ENCODE measurements around the gene IGF1.

The IGF1 gene

DNA sequence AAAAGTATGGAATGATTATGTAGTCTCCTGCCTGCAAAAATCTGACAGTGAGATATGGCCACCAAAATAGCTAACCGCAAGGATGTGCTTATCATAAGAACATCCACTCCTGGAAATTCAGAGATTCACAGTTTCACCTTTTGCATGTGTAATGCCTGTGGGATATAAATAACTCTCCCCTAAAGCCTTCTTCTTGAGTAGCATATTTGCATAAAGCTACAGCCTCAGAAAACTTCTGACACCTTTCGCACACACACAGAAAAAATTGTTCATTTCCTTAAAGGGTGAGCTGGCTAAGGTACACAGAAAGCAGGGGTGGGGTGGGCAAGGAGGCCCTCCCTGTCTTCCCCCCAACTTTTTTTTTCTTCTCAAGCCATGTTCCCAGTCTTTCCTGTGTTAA, 3.1 kb upstream of the IGF1 start:
- CTCF ChIA-PET: interaction anchor here (0.6 to 2.2 kb wide), 22 partner anchors 8 to 543 kb away, joined by 3 to 8 read pairs (median 4); no protein-coding TSS in a partner anchor
- POLR2A ChIA-PET: no interaction called here
- peaks cover 5% of the 10 kb centered on the region for H3K4me1 ChIP-seq (ENCODE audit: control insufficient read depth, insufficient read depth, low read length)
- no peak overlapping the region for H3K4me3 ChIP-seq (ENCODE audit: low read depth, low read length)
- TF ChIP-seq, protein P1, sequence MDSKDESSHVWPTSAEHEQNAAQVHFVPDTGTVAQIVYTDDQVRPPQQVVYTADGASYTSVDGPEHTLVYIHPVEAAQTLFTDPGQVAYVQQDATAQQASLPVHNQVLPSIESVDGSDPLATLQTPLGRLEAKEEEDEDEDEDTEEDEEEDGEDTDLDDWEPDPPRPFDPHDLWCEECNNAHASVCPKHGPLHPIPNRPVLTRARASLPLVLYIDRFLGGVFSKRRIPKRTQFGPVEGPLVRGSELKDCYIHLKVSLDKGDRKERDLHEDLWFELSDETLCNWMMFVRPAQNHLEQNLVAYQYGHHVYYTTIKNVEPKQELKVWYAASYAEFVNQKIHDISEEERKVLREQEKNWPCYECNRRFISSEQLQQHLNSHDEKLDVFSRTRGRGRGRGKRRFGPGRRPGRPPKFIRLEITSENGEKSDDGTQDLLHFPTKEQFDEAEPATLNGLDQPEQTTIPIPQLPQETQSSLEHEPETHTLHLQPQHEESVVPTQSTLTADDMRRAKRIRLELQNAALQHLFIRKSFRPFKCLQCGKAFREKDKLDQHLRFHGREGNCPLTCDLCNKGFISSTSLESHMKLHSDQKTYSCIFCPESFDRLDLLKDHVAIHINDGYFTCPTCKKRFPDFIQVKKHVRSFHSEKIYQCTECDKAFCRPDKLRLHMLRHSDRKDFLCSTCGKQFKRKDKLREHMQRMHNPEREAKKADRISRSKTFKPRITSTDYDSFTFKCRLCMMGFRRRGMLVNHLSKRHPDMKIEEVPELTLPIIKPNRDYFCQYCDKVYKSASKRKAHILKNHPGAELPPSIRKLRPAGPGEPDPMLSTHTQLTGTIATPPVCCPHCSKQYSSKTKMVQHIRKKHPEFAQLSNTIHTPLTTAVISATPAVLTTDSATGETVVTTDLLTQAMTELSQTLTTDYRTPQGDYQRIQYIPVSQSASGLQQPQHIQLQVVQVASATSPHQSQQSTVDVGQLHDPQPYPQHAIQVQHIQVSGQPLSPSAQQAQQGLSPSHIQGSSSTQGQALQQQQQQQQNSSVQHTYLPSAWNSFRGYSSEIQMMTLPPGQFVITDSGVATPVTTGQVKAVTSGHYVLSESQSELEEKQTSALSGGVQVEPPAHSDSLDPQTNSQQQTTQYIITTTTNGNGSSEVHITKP (tag by site-specific recombination; IDR thresholded peaks at IDR 0.05): no peak
- TF ChIP-seq ZNF510 (tag by site-specific recombination; IDR thresholded peaks at IDR 0.05; ENCODE audit: insufficient replicate concordance) (no peak), SETDB1 (IDR thresholded peaks at IDR 0.05; ENCODE audit: insufficient read length, low read length) (no peak), ZNF600 (tag by site-specific recombination; IDR thresholded peaks at IDR 0.05) (no peak), ZNF112 (tag by site-specific recombination; IDR thresholded peaks at IDR 0.05) (no peak), ZNF785 (tag by site-specific recombination; IDR thresholded peaks at IDR 0.05) (no peak)
- TF ChIP-seq, protein P2, sequence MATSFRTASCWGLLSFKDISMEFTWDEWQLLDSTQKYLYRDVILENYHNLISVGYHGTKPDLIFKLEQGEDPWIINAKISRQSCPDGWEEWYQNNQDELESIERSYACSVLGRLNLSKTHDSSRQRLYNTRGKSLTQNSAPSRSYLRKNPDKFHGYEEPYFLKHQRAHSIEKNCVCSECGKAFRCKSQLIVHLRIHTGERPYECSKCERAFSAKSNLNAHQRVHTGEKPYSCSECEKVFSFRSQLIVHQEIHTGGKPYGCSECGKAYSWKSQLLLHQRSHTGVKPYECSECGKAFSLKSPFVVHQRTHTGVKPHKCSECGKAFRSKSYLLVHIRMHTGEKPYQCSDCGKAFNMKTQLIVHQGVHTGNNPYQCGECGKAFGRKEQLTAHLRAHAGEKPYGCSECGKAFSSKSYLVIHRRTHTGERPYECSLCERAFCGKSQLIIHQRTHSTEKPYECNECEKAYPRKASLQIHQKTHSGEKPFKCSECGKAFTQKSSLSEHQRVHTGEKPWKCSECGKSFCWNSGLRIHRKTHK (tag by site-specific recombination; IDR thresholded peaks at IDR 0.05): no peak
- TF ChIP-seq, protein P3, sequence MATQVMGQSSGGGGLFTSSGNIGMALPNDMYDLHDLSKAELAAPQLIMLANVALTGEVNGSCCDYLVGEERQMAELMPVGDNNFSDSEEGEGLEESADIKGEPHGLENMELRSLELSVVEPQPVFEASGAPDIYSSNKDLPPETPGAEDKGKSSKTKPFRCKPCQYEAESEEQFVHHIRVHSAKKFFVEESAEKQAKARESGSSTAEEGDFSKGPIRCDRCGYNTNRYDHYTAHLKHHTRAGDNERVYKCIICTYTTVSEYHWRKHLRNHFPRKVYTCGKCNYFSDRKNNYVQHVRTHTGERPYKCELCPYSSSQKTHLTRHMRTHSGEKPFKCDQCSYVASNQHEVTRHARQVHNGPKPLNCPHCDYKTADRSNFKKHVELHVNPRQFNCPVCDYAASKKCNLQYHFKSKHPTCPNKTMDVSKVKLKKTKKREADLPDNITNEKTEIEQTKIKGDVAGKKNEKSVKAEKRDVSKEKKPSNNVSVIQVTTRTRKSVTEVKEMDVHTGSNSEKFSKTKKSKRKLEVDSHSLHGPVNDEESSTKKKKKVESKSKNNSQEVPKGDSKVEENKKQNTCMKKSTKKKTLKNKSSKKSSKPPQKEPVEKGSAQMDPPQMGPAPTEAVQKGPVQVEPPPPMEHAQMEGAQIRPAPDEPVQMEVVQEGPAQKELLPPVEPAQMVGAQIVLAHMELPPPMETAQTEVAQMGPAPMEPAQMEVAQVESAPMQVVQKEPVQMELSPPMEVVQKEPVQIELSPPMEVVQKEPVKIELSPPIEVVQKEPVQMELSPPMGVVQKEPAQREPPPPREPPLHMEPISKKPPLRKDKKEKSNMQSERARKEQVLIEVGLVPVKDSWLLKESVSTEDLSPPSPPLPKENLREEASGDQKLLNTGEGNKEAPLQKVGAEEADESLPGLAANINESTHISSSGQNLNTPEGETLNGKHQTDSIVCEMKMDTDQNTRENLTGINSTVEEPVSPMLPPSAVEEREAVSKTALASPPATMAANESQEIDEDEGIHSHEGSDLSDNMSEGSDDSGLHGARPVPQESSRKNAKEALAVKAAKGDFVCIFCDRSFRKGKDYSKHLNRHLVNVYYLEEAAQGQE (tag by site-specific recombination; IDR thresholded peaks at IDR 0.05): no peak
- TF ChIP-seq, protein P4, sequence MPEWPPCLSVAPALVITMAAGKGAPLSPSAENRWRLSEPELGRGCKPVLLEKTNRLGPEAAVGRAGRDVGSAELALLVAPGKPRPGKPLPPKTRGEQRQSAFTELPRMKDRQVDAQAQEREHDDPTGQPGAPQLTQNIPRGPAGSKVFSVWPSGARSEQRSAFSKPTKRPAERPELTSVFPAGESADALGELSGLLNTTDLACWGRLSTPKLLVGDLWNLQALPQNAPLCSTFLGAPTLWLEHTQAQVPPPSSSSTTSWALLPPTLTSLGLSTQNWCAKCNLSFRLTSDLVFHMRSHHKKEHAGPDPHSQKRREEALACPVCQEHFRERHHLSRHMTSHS (tag by site-specific recombination; IDR thresholded peaks at IDR 0.05): no peak
- no peaks in the 10 kb centered on the region for H3K36me3 ChIP-seq (ENCODE audit: control insufficient read depth in 2 of 2, insufficient read depth in 1 of 2, low read length in 2 of 2)
- H3K9me3 ChIP-seq (ENCODE audit: control insufficient read depth, insufficient read depth, low read depth, low read length): no peaks in the 10 kb centered on the region
- H3K27ac ChIP-seq (ENCODE audit: extremely low read depth, low read depth, low read length): no peak overlapping the region

- Histone ChIP-seq H3K9me3 (ENCODE audit: control insufficient read depth, insufficient read depth, low read depth, low read length) (no peaks in the 10 kb centered on the region), H3K36me3 (ENCODE audit: control insufficient read depth in 2 of 2, insufficient read depth in 1 of 2, low read length in 2 of 2) (no peaks in the 10 kb centered on the region), H3K4me1 (ENCODE audit: control insufficient read depth, insufficient read depth, low read length) (peaks cover 7% of the 10 kb centered on the region), H3K27ac (ENCODE audit: extremely low read depth, low read depth, low read length) (no peak overlapping the region), H3K4me3 (ENCODE audit: low read depth, low read length) (no peak overlapping the region)
- POLR2A ChIA-PET: no interaction called here
- CTCF ChIA-PET: interaction anchor here (0.6 to 1.1 kb wide), 3 partner anchors 16 to 175 kb away, joined by 3 to 5 read pairs (median 4); no protein-coding TSS in a partner anchor
- no peak for TF ChIP-seq ZNF707 (tag by site-specific recombination; IDR thresholded peaks at IDR 0.05)
- no peak for TF ChIP-seq ZNF747 (tag by site-specific recombination; IDR thresholded peaks at IDR 0.05)
- TF ChIP-seq, protein P5, sequence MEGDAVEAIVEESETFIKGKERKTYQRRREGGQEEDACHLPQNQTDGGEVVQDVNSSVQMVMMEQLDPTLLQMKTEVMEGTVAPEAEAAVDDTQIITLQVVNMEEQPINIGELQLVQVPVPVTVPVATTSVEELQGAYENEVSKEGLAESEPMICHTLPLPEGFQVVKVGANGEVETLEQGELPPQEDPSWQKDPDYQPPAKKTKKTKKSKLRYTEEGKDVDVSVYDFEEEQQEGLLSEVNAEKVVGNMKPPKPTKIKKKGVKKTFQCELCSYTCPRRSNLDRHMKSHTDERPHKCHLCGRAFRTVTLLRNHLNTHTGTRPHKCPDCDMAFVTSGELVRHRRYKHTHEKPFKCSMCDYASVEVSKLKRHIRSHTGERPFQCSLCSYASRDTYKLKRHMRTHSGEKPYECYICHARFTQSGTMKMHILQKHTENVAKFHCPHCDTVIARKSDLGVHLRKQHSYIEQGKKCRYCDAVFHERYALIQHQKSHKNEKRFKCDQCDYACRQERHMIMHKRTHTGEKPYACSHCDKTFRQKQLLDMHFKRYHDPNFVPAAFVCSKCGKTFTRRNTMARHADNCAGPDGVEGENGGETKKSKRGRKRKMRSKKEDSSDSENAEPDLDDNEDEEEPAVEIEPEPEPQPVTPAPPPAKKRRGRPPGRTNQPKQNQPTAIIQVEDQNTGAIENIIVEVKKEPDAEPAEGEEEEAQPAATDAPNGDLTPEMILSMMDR (tag by site-specific recombination; IDR thresholded peaks at IDR 0.05): no peak
- no peak for TF ChIP-seq MEIS1 (CRISPR knock-in tag; IDR thresholded peaks at IDR 0.05; ENCODE audit: borderline replicate concordance)
These were observed 1.5 kb upstream of the IGF1 start for GRCh38 chr12:102481705-102482425.

All from HEK293 (cell line).